H4 (cell line): Measurements from ENCODE around the gene PXK. TPM values are rescaled to one million over a fixed set of nuclear protein-coding genes. Genes with fewer than 3 reads are reported as not detected.

Experiments used
- DNase-seq: peaks from one replicate; pipeline ENCODE4 v3.0.0-alpha.2; 2015; ENCODE audit warnings: low spot score
- total RNA-seq: library from RNA; depleted of rRNA; stranded (reverse); fragments of >200 nt; shearing (Covaris generic); gene quantifications from 2 replicates; pipeline ENCODE4 v1.2.3, GENCODE V29; 2014

The PXK gene
- total RNA-seq, 1 experiment from 2014 or later, result 48.8 TPM

GRCh38 chr3:58383904-58384303 lies 51.2 kb downstream of the PXK start:
- DNase-seq, result peak; percentile 97

DNA sequence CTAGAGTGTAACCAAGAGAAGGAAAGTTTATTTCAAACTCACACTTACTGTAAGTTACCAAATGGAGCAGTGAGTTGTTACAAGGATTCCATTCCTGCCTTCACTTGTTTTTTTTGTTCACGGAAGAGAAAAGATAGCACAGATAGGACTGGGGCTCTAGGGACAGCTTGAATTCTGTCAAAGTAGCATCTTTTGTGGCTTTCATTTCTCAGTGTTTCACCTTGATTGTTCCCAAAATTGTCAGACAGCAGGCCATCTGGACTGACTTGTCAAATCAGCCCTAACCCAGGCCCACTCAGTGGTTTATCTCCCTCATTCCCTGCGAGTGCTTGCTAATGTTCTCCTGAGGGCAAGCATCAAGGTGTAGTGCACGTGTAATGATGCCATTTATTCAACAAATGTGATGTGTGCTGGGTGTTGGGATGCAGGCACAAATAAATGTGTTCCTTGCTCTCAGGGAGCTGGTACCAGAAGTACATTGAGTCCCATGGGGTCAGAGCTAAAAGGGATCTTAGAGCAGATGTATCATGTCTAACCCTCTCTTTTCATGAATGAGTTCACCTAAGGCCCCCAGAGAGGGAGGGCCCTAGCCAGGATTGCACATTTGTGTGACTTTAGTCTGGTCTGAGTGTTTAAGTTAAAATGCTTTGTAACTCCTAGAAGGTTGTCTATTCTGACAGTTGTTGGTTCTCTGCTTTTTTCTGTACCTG lies 51.8 kb downstream of the PXK start:
- DNase-seq, result no peak

DNA sequence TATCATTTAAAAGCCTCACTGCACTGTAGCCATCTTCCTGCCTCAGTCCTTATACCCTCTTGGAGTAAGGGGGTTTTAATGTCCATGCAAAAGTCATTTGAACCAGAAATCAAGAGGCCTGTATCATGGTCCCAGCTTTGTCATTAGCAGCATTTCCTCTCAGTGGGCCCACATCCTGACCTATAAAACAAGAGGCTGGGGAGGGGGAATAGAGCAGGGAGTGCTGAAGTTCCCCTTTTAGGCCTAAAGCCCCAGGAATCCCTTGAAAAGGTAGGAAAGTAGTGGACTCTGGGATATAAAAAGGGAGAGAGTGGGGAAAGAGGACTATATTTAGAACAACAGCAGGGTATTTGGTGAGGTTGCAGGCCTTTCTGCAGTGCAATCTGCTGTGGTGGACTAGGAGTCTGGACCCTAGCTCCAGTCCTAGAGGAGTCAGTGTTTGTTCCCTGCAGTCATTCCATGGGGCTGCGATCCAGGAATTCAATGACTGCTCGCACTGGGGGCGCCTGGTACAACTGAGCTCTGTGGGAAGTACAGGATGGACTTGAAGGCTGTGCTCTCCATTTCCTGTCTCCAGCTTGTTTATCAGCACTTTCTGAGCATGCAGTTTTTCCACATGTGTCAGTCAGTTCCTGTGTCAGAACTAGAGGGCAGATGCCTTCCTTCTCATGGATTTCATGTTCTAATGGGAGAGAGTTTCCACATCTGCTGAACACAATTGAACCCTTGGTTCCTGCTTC lies 54.1 kb downstream of the PXK start:
- no peak for DNase-seq

- DNase-seq, result no peak
Measured at GRCh38 chr3:58387650-58388546, 55.2 kb downstream of the PXK start.

DNA sequence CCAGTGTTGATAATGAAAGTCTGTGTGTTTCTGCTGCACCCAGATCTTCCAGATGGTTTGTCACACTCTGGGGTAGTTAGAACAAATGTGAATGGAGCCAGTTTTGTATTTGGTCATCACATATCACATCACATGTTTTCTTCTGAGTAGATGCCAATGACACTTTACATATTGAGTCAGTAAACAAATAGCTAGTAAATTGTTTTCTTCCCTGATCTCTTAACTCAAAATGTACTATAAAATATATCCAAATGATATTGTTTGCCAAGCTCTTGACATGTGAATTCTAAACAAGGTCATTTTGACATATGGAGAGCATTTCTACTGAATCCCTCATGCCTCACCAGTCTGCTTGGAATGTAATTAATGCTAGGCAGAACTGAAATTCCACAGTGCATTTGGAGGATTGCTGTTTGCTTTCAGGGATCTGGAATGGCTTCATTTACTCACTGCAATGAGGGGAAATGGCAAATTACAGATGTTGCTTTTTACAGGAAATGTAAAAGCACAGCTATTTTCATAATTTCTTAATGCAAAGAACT lies 55.9 kb downstream of the PXK start:
- peak; percentile 75 for DNase-seq

DNA sequence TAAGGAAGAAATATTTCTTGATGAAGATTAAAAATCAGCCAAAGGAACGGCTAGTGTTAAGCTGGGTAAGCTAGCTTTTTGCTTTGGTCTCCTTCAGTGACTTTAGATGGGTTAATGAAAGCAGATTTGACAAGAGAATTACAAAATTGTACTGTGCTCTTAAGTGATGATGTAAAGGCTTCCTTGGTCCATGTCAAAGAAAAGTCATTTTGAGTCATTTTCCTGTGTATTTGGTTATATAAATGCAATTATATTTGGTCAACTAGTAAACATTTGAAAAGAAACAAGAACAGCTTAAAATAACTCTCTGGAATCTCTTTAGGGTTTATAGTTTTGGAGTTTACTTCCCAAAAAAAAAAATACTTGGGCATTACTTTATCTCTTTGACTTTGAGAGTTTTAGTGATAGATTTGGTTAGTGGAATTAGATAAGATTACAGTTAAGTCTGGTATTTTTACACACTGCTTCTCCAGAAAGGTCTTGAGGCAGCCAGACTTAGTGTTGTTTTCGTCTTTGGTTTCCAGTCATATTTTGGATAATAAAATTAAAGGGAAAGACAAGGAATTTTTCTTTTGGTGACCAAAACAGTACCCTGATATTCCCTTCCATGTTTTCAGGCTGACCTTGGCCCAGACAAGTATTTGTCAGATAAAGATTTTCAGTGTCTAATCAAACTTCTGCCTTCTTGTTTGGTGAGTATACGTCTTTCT lies 58.6 kb downstream of the PXK start:
- DNase-seq, result no peak

DNA sequence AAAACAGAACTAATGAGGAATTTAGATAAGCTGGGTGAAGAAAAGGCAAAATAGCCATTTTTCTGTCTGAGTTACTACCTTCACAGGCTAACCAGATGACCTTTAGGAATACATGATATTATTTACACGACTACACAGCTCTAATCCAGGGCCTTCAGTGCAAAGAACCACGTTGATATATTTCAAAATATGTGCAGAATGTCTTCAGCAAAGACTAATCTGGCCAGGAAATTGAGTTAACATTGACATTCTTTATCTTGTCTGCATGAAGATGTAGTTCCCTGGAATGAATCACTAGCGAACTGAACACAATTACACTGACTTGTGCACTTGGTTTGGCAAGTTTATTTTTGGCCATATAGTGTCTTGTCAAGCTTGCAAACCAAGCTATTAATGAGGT lies 59.5 kb downstream of the PXK start:
- no peak for DNase-seq

DNA sequence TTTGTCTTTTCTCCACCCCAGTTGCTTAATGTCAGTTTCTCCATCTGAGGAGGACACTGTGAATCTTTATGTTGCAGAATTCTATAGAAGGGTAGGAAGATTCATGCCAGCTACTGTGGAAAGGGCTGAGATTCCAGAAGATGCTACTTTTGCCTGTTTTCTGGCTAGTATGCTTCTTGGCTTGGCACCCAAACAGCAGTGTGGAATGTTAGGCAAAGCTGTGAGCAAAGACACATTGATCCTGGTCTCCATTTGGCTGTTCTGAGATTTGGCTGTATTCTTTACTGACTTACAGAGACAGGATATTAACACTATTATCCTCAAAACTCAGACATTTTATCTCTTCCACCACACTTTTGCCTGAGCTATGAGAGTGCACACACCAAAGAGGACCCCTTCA lies 61.6 kb downstream of the PXK start:
- no peak for DNase-seq

DNA sequence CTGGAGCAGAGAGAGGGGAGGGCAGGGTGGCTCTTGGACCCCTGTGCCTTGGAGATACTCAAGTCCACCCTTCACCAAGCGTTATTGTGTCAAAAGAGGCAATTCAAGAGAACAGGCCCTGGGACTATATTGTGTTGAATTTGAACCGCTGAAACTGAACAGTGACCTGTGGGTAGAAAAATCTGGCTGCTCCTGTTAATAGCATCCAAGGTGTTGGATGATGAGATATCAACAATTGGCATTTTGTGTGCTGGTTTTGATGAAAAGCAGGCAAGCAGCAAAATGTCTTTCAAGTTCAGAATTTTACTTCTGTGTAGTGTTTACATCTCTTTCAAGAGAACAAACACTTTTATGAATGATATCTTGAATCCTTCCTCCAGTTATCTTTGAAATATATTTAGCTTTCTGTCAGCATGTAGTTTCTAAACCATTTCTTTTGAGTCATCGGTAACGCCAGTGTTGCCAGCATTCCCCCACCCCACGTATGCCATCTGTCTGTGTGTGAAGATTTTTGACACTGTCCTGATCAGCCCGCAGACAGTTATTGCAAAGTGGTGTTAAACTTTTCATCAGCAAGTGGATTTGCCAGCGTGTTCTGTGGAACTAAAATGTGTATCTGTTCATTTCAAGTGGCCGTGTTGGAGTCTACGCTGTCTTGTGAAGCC lies 66.1 kb downstream of the PXK start:
- DNase-seq, result no peak

DNA sequence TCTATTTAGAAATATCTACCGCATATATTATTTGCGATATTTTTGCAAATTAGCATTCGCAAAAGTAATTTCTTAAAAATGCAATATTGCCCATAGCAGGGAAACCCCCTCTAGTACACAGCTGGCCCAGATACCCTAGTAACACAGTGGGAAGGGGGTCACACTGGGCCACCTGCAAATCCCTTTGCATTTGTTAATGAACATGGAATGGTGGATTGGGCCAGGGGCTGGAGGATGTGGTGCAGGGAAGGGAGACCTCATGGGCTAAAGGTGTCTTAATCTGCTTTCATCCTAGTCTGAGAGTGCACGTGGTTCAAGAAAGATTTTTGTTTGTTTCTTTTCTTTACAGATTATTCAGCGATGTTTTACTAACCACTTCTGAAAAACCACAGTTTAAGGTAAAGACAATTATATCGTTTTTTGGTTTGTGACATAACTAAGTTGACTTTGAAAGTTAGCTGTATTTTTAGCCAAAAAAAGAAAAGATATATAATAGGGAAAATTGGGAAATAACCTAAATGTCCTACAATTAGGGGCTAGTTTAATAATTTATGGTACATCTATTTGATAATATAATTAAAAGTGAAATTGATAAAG lies 70.9 kb downstream of the PXK start:
- no peak for DNase-seq

GRCh38 chr3:58404396-58404795 lies 71.7 kb downstream of the PXK start:
- DNase-seq, result no peak

- no peak for DNase-seq
Measured at GRCh38 chr3:58408906-58409305, 76.2 kb downstream of the PXK start.

DNA sequence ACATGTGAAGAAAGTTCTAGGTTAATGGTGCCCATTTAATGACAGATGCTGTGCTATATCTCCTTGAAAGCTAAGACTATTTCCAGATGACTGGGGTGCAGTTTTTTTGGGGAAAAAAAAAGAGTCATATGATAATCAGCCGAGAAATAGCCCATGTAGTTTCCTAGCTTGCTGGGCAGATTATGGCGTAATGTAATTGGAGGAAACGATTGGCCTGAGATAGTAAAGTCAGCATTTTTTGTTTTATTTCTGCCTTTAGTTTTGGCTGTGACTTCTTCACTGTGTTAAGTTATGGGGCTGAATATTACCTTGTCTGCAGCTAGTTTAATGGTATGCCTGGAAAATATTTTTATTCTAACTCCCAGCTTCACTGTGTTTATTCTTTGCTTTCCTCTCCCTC lies 77.0 kb downstream of the PXK start:
- no peak for DNase-seq

GRCh38 chr3:58411036-58411435 lies 78.3 kb downstream of the PXK start:
- no peak for DNase-seq

GRCh38 chr3:58411851-58412830 lies 79.4 kb downstream of the PXK start:
- DNase-seq, result no peak

- DNase-seq, result peak; percentile 38
Measured at GRCh38 chr3:58414538-58415197, 82.0 kb downstream of the PXK start.

GRCh38 chr3:58416191-58416590 lies 83.5 kb downstream of the PXK start:
- no peak for DNase-seq

- no peak for DNase-seq
Measured at GRCh38 chr3:58417075-58417474, 84.4 kb downstream of the PXK start.

DNA sequence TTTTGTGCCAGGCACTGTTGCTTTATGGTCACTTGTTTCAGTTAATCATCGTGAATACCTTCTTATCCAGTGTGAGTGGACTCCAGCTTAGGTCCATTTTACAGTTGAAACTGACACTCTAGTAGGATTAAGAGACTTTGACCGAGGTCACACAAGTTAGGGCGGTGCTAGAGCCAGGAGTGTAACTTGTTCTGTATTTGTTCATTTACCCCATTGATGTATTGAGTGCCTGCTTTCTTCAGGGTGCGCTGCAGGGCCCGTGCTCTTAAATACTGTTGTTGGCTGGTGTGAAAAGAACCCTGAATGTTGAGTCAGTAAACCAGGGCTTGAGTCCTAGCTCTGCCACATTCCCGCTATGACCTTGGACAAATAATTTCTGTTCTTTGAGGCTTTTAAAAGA lies 85.5 kb downstream of the PXK start:
- no peak for DNase-seq
